K562 (cell line): Measurements from ENCODE around the gene MYOCD. TPM values are rescaled to one million over a fixed set of nuclear protein-coding genes. Genes with fewer than 3 reads are reported as not detected.
A peak's percentile ranks its signal among the peaks of the same experiment; 100 is the strongest.

ENCODE experiments used
- ATAC-seq: fragments of 200-7000 bp; cut with Tn5 transposase; 3 replicates; pipeline ENCODE4 v1.9.1; 2020; ENCODE audit warnings: moderate library complexity
- BruUV-seq: library from RNA; stranded (reverse); fragments of 400-500 nt; replicated peaks from 2 replicates; lab custom pipeline; 2021; lab: Mats Ljungman, UMichigan
- CTCF ChIA-PET: fragments of 300-600 bp; formaldehyde crosslinking; extraction: SDS; loops from one replicate; lab custom pipeline; 2021; ENCODE audit warnings: low intra/inter-chr PET ratio; lab: Yijun Ruan, JAX
- POLR2A ChIA-PET: fragments of 300-600, 350-650 bp; sonication (Branson Sonifier 250); formaldehyde crosslinking; extraction: SDS; loops from one replicate; lab custom pipeline; 2021; ENCODE audit warnings: antibody characterized with exemption, inconsistent platforms; lab: Yijun Ruan, JAX
- DNase-seq, 4 experiments: peaks; one replicate each; pipeline versions ENCODE4 v3.0.0 to v3.0.0-alpha.2; 2011 to 2018; ENCODE audit warnings: low spot score in 3 of 4, mixed read lengths in 3 of 4; ENCODE audit errors: extremely low read depth in 1 of 4
- FAIRE-seq: peaks from 2 replicates; lab custom pipeline; 2011; peaks lifted over from hg19 to GRCh38; lab: Jason Lieb, UNC
- H2AFZ ChIP-seq: 2 replicates; pipeline ENCODE4 v1.6.0; 2011; ENCODE audit warnings: low read depth, low read length, control low read depth, inconsistent platforms
- H3K27ac ChIP-seq: fragments of 200-600 bp; 3 replicates; pipeline ENCODE4 v1.8.0; 2011; ENCODE audit warnings: low read depth, mild to moderate bottlenecking, control low read depth, inconsistent platforms, low read length, moderate library complexity, mixed read lengths; ENCODE audit errors: extremely low read depth
- H3K27me3 ChIP-seq, 2 experiments: fragments of 300-600 bp in 1 of 2; 2 replicates in 1 of 2; 3 replicates in 1 of 2; pipeline versions ENCODE4 v1.6.0 to v1.8.0; 2011; ENCODE audit warnings: inconsistent platforms in 2 of 2, low read length in 2 of 2, mild to moderate bottlenecking in 1 of 2, mixed read lengths in 1 of 2, moderate library complexity in 1 of 2; ENCODE audit not compliant: control insufficient read depth in 2 of 2, insufficient read depth in 2 of 2
- H3K36me3 ChIP-seq: fragments of 300-600 bp; 3 replicates; pipeline ENCODE4 v1.8.0; 2011; ENCODE audit warnings: mild to moderate bottlenecking, low read length, inconsistent platforms; ENCODE audit not compliant: control insufficient read depth, insufficient read depth
- H3K4me1 ChIP-seq, 2 experiments: fragments of 200-600 bp in 1 of 2; replicated peaks in 1 of 2; 2 replicates in 1 of 2; 3 replicates in 1 of 2; pipeline versions ENCODE4 v1.5.1 to v1.8.0; 2011; ENCODE audit warnings: inconsistent platforms in 2 of 2, low read length in 2 of 2, mild to moderate bottlenecking in 1 of 2, mixed read lengths in 1 of 2, moderate library complexity in 1 of 2; ENCODE audit not compliant: control insufficient read depth in 2 of 2, insufficient read depth in 2 of 2
- H3K4me2 ChIP-seq: 2 replicates; pipeline ENCODE4 v1.6.1; 2011; ENCODE audit warnings: low read length, control low read depth, inconsistent platforms, mixed read lengths; ENCODE audit not compliant: insufficient read depth
- H3K4me3 ChIP-seq: fragments of 200-600 bp; sonication (generic), shearing (Covaris generic); 2 replicates; pipeline ENCODE4 v1.5.1; 2016; ENCODE audit warnings: control low read depth, inconsistent platforms
- H3K79me2 ChIP-seq: fragments of 200-600 bp; 3 replicates; pipeline ENCODE4 v1.8.0; 2011; ENCODE audit warnings: low read length, inconsistent platforms; ENCODE audit not compliant: control insufficient read depth, insufficient read depth
- H3K9ac ChIP-seq, 2 experiments: 2 replicates each; pipeline versions ENCODE4 v1.6.0 to v1.6.1; 2011; ENCODE audit warnings: low read depth in 2 of 2, low read length in 2 of 2, control low read depth in 1 of 2, inconsistent platforms in 1 of 2, mild to moderate bottlenecking in 1 of 2, mixed read lengths in 1 of 2; ENCODE audit not compliant: insufficient read depth in 1 of 2
- H3K9me1 ChIP-seq: one replicate; pipeline ENCODE4 v1.6.0; 2011; ENCODE audit warnings: inconsistent platforms, mild to moderate bottlenecking, low read length, moderate library complexity; ENCODE audit not compliant: control insufficient read depth, insufficient read depth
- H3K9me3 ChIP-seq: replicated peaks from 2 replicates; pipeline ENCODE4 v1.5.1; 2011; ENCODE audit warnings: low read depth, low read length, inconsistent platforms; ENCODE audit not compliant: control insufficient read depth, insufficient read depth
- H4K20me1 ChIP-seq: replicated peaks from 2 replicates; pipeline ENCODE4 v1.6.1; 2011; ENCODE audit warnings: low read length, inconsistent platforms, mixed read lengths; ENCODE audit not compliant: control insufficient read depth, insufficient read depth
- ATF7 ChIP-seq: fragments of 450-650 bp; IDR thresholded peaks from 2 replicates; pipeline ENCODE4 v1.7.1; 2014; ENCODE audit warnings: mild to moderate bottlenecking, moderate library complexity
- BDP1 ChIP-seq: IDR thresholded peaks from 3 replicates; pipeline ENCODE4 v1.6.1; 2011; ENCODE audit not compliant: insufficient read length, insufficient read depth
- EGR1 ChIP-seq: fragments of 450-650 bp; conservative IDR thresholded peaks from 2 replicates; pipeline ENCODE4 v1.6.1; 2017; ENCODE audit warnings: mild to moderate bottlenecking
- ETS2 ChIP-seq: IDR thresholded peaks from 2 replicates; pipeline ENCODE4 v1.6.1; 2016; ENCODE audit warnings: borderline replicate concordance, missing genetic modification characterization, mild to moderate bottlenecking, moderate library complexity, missing compliant biosample characterization; ENCODE audit not compliant: poor library complexity, severe bottlenecking
- FOS ChIP-seq: IDR thresholded peaks from 3 replicates; pipeline ENCODE4 v1.6.1; 2011; ENCODE audit not compliant: insufficient read length; ENCODE audit errors: extremely low read depth
- HBP1 ChIP-seq: fragments of 450-650 bp; formaldehyde crosslinking; IDR thresholded peaks from 2 replicates; pipeline ENCODE4 v1.4.0; 2022; ENCODE audit warnings: missing genetic modification characterization
- NCOA4 ChIP-seq: fragments of 450-650 bp; IDR thresholded peaks from 2 replicates; pipeline ENCODE4 v1.6.1; 2018; ENCODE audit warnings: mild to moderate bottlenecking; ENCODE audit not compliant: partially characterized antibody
- NCOR1 ChIP-seq: fragments of 450-650 bp; IDR thresholded peaks from 2 replicates; pipeline ENCODE4 v1.6.1; 2016; ENCODE audit warnings: mild to moderate bottlenecking, moderate library complexity
- NKRF ChIP-seq: fragments of 450-650 bp; IDR thresholded peaks from 2 replicates; pipeline ENCODE4 v1.6.1; 2016; ENCODE audit warnings: borderline replicate concordance
- NONO ChIP-seq, 2 experiments: fragments of 200-400 bp in 1 of 2; fragments of 450-650 bp in 1 of 2; formaldehyde crosslinking in 1 of 2; IDR thresholded peaks; 2 replicates each; pipeline ENCODE4 v1.6.1; 2017; ENCODE audit warnings: low read depth in 2 of 2, mild to moderate bottlenecking in 2 of 2, moderate library complexity in 2 of 2, low read length in 1 of 2
- SMARCE1 ChIP-seq: fragments of 450-650 bp; IDR thresholded peaks from 2 replicates; pipeline ENCODE4 v1.7.1; 2016; ENCODE audit warnings: mild to moderate bottlenecking
- SNRNP70 ChIP-seq: fragments of 200-400 bp; formaldehyde crosslinking; optimal IDR thresholded peaks from 2 replicates; pipeline ENCODE3; 2017; ENCODE audit warnings: low read depth, low read length
- TBP ChIP-seq: optimal IDR thresholded peaks from 2 replicates; pipeline ENCODE3; 2011; ENCODE audit warnings: low read depth, low read length, improper control_type of control experiment
- TRIM28 ChIP-seq: fragments of 450-650 bp; IDR thresholded peaks from 2 replicates; pipeline ENCODE4 v1.6.1; 2017
- XRCC3 ChIP-seq: fragments of 450-650 bp; IDR thresholded peaks from 2 replicates; pipeline ENCODE4 v1.6.1; 2017; ENCODE audit warnings: mild to moderate bottlenecking, moderate library complexity
- ZMIZ1 ChIP-seq, 2 experiments: fragments of 150-350 bp in 1 of 2; IDR thresholded peaks; 2 replicates each; pipeline ENCODE4 v1.6.1; 2012 to 2016; ENCODE audit warnings: low read depth in 2 of 2, low read length in 2 of 2, mild to moderate bottlenecking in 1 of 2, moderate library complexity in 1 of 2
- ZNF584 ChIP-seq: fragments of 200-800 bp; sonication (Bioruptor generic); IDR thresholded peaks from 2 replicates; pipeline ENCODE4 v1.6.1; 2016; ENCODE audit warnings: low read depth, mild to moderate bottlenecking, missing genetic modification characterization, missing compliant biosample characterization
- ZNF79 ChIP-seq: fragments of 250-450 bp; sonication (Bioruptor Pico); IDR thresholded peaks from 2 replicates; pipeline ENCODE4 v1.4.0; 2020; ENCODE audit warnings: low read depth, mild to moderate bottlenecking, moderate library complexity
- WGBS: fragments of 100-300 bp; shearing (Covaris generic); methylation state at CpG from one replicate; pipeline ENCODE4 v1.1.6; 2016; ENCODE audit warnings: low coverage, mixed read lengths; ENCODE audit not compliant: insufficient coverage; ENCODE audit errors: missing lambda C conversion rate; 5-methylcytosine and 5-hydroxymethylcytosine counted together
- in situ Hi-C: fragments of 300-500 bp; cut with MboI; formaldehyde crosslinking; loops from 4 replicates; pipeline ENCODE4 v1.15.0; 2018; ENCODE audit warnings: inconsistent platforms, mixed read lengths
- intact Hi-C: fragments of 100-400 bp; cut with micrococcal nuclease; formaldehyde crosslinking; loops from 2 replicates; pipeline ENCODE4 v1.14.2; 2022
- polyA plus RNA-seq, 8 experiments: library from polyadenylated mRNA; depleted of rRNA in 4 of 8; stranded (reverse) in 5 of 8; unstranded in 3 of 8; fragments of >200 nt; fragmentation: Nextera tagmentation in 2 of 8; fragmentation: Illumina TruSeq in 1 of 8; extraction: Ambion mirVana in 2 of 8; extraction: Trizol in 1 of 8; gene quantifications; 2 replicates each; pipeline versions ENCODE4 v1.2.1 to v1.2.3, GENCODE V29; 2011 to 2014; ENCODE audit warnings: inconsistent platforms in 1 of 8, missing spikeins in 1 of 8
- total RNA-seq, 7 experiments: library from RNA; depleted of rRNA in 6 of 7; stranded (reverse); fragments of >200 nt in 6 of 7; fragmentation: Illumina TruSeq in 2 of 7; extraction: Trizol in 2 of 7; gene quantifications; 2 replicates each; pipeline versions ENCODE4 v1.2.1 to v1.2.3, GENCODE V29; 2011 to 2021; ENCODE audit warnings: low replicate concordance in 1 of 7

MYOCD gene
- total and polyA plus RNA-seq, 9 of the 15 experiments (the other 6 are each of a cell fraction or from before 2014, with no cell fraction given) = not detected

- POLR2A ChIA-PET = no interaction called here
- no peaks in the 10 kb centered on the region; a peak in 1 of 5 replicates for H3K27me3 ChIP-seq
- CTCF ChIA-PET = no interaction called here
- no peak for TF ChIP-seq ZNF584 (CRISPR knock-in tag)
- TF ChIP-seq ETS2 (tag) = no peak
- no peak for TF ChIP-seq NCOR1
- no peak for TF ChIP-seq EGR1
- no peak for TF ChIP-seq ZNF79 (CRISPR knock-in tag)
- no peak for TF ChIP-seq HBP1 (CRISPR knock-in tag)
- no peak for TF ChIP-seq TRIM28
- TF ChIP-seq ATF7 = peak; percentile 63; the same call in 1 of the 2 replicates
- TF ChIP-seq NONO (IDR thresholded peaks at IDR 0.05; ENCODE audit: low read depth in 2 of 2, low read length in 1 of 2) = no peak
- TF ChIP-seq NKRF = no peak
- no peak for TF ChIP-seq BDP1
- no peak for TF ChIP-seq NCOA4
- TF ChIP-seq FOS = no peak
- no peak for TF ChIP-seq XRCC3
- no peak for TF ChIP-seq SMARCE1
- TF ChIP-seq ZMIZ1 (IDR thresholded peaks at IDR 0.05; ENCODE audit: low read depth in 2 of 2, low read length in 2 of 2) = no peak
- no peak for TF ChIP-seq TBP
- TF ChIP-seq SNRNP70 = no peak
Observed at GRCh38 chr17:12627177-12627629, 38.5 kb upstream of the MYOCD start.

More at GRCh38 chr17:12627177-12627629, 38.5 kb upstream of the MYOCD start:
- Histone ChIP-seq H3K4me2 (no peak overlapping the region), H3K4me3 (no peak overlapping the region), H3K79me2 (no peaks in the 10 kb centered on the region), H3K27ac (no peak overlapping the region), H3K36me3 (no peaks in the 10 kb centered on the region), H2AFZ (no peak overlapping the region), H3K4me1 (no peaks in the 10 kb centered on the region; a peak in 1 of 5 replicates), H3K9me1 (no peaks in the 10 kb centered on the region), H3K9ac (no peak overlapping the region), H4K20me1 (no peaks in the 10 kb centered on the region), H3K9me3 (no peaks in the 10 kb centered on the region)
- intact Hi-C loops (no loop called here), in situ Hi-C loops (no loop called here)
- WGBS = 2% methylated on average over 8 of the region's 8 CpGs
- ATAC-seq = no peak
- BruUV-seq = no TSS peak
- FAIRE-seq = no peak
- DNase-seq = peak in 1 of 4 experiments; percentile 2
